LNCaP clone FGC (cell line): Measurements from ENCODE around the gene CHST13.

Source experiments
- DNase-seq: peaks from one replicate; pipeline ENCODE4 v3.0.0-alpha.2; 2011; ENCODE audit warnings: low read depth
- H3K4me3 ChIP-seq: 2 replicates; pipeline ENCODE4 v1.5.1; 2011; ENCODE audit warnings: mild to moderate bottlenecking, low read depth, low read length, control low read depth
- CTCF ChIP-seq: IDR thresholded peaks from 2 replicates; pipeline ENCODE4 v1.5.1; 2012; ENCODE audit warnings: mild to moderate bottlenecking; ENCODE audit not compliant: control insufficient read depth, insufficient read depth; ENCODE audit errors: extremely low read depth

CHST13 gene

GRCh38 chr3:126499401-126499800, 24.6 kb upstream of the CHST13 start:
- no peak for DNase-seq
- H3K4me3 ChIP-seq, result no peak overlapping the region
- TF ChIP-seq CTCF, result no peak

- TF ChIP-seq CTCF, result no peak
- H3K4me3 ChIP-seq, result no peak overlapping the region
- DNase-seq, result no peak
These were observed 23.9 kb upstream of the CHST13 start for GRCh38 chr3:126500016-126500415.

- DNase-seq, result no peak
- TF ChIP-seq CTCF, result no peak
These were observed 22.9 kb upstream of the CHST13 start for GRCh38 chr3:126501054-126501453.

GRCh38 chr3:126501736-126502135, 22.2 kb upstream of the CHST13 start:
- H3K4me3 ChIP-seq, result no peak overlapping the region
- no peak for TF ChIP-seq CTCF
- DNase-seq, result no peak

More at GRCh38 chr3:126501054-126501453, 22.9 kb upstream of the CHST13 start:
- no peak overlapping the region for H3K4me3 ChIP-seq

DNA sequence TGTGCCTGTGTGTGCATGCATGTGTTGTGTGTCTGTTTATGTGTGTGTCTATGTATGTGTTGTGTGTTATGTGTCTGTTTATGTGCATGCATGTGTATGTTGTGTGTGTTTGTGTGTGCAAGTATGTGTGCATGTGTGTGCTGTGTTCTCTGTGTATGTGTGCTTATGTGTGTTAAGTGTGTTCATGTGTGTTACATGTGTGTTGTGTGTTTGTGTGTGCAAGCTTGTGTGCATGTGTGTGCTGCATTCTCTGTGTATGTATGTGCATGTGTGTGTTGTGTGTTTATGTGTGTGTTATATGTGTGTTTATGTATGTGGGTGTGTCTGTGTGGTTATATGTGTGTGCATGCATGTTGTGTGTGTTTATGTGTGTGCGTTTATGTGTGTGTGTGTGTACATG, 21.3 kb upstream of the CHST13 start:
- H3K4me3 ChIP-seq, result no peak overlapping the region
- no peak for DNase-seq
- TF ChIP-seq CTCF, result no peak

DNA sequence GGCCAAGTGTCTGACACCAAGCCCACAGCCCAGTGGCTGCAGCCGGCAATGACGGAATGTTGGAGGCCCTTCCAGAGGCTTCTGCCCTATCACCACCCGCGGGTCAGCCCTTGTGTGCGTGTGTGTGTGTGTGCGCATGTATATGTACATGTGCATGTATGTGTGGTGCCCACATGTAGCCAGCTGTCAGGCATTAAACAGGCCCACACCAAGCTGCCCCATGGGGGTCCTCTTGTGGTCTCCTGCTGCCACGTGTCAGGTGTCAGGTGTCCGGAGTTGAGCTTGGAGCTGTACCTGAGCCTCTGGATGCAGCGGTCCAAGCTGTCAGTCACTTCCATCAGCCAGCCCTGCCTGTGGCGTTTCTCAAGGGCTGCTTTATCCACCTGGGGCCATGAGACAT, 20.3 kb upstream of the CHST13 start:
- TF ChIP-seq CTCF, result no peak
- no peak for DNase-seq
- no peak overlapping the region for H3K4me3 ChIP-seq

DNA sequence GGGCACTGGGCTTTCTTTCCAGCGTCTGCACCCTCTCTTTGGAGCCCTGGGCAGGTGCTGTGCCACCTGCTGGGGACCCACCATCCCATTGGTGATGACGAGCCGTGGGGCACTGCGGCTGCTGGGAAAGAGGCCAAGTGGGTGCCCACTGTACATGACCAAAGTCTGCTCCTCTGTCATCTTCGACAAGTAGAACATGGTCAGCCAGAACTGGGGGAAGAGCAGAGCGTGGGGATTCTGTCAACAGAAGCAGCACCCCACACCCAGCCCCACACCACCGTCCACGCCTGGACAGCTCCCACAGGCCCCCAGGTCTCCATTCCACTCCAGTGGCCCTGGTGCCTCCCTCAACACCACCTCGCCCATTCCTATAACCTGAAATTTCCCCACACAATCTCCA, 16.1 kb upstream of the CHST13 start:
- no peak overlapping the region for H3K4me3 ChIP-seq
- TF ChIP-seq CTCF, result no peak
- no peak for DNase-seq
